GM18868 (cell line): Measurements from ENCODE around the gene TBX2.

Experiments used
- ATAC-seq: cut with Tn5 transposase; IDR thresholded peaks from one replicate; pipeline ENCODE4 v1.9.1; 2021; ENCODE audit warnings: mild to moderate bottlenecking, moderate library complexity; ENCODE audit not compliant: unreplicated experiment

Gene TBX2

GRCh38 chr17:61400066-61400716 is 548 bp downstream of the TBX2 start:
- no peak for ATAC-seq

- ATAC-seq = no peak
Measured at GRCh38 chr17:61400717-61401388, 1.2 kb downstream of the TBX2 start.

- no peak for ATAC-seq
Measured at GRCh38 chr17:61401389-61402072, 1.9 kb downstream of the TBX2 start.

GRCh38 chr17:61402073-61402541 is 2.5 kb downstream of the TBX2 start:
- ATAC-seq = no peak

GRCh38 chr17:61402978-61403800 is 3.5 kb downstream of the TBX2 start:
- ATAC-seq = no peak

- ATAC-seq = no peak
Measured at GRCh38 chr17:61403801-61404662, 4.4 kb downstream of the TBX2 start.

- ATAC-seq = no peak
Measured at GRCh38 chr17:61404663-61404912, 4.9 kb downstream of the TBX2 start.

- no peak for ATAC-seq
Measured at GRCh38 chr17:61404913-61405685, 5.5 kb downstream of the TBX2 start.

- no peak for ATAC-seq
Measured at GRCh38 chr17:61405686-61406536, 6.3 kb downstream of the TBX2 start.

GRCh38 chr17:61406537-61406845 is 6.8 kb downstream of the TBX2 start:
- no peak for ATAC-seq

- no peak for ATAC-seq
Measured at GRCh38 chr17:61406971-61407911, 7.6 kb downstream of the TBX2 start.

GRCh38 chr17:61408151-61409041 is 8.8 kb downstream of the TBX2 start:
- ATAC-seq = no peak

GRCh38 chr17:61409301-61410112 is 9.9 kb downstream of the TBX2 start:
- ATAC-seq = no peak

- ATAC-seq = no peak
Measured at GRCh38 chr17:61410141-61411010, 10.7 kb downstream of the TBX2 start.

- no peak for ATAC-seq
Measured at GRCh38 chr17:61411011-61411260, 11.3 kb downstream of the TBX2 start.
